Astrocyte of the spinal cord (primary cell): ENCODE data around the gene CHMP3.
"Not testable (repeated sequence)": the region's sequence is repeated elsewhere in the genome, so short reads cannot be mapped to it uniquely, and the experiment has no call there.

ENCODE experiments used
- DNase-seq: peaks from one replicate; pipeline ENCODE4 v3.0.0; 2011; ENCODE audit warnings: low read depth, low spot score
- H3K4me3 ChIP-seq: 2 replicates; pipeline ENCODE4 v1.5.1; 2011; ENCODE audit warnings: low read depth, mild to moderate bottlenecking, low read length, moderate library complexity
- CTCF ChIP-seq: IDR thresholded peaks from 2 replicates; pipeline ENCODE4 v1.5.1; 2012; ENCODE audit warnings: low read depth, mild to moderate bottlenecking, low read length, inconsistent platforms
- in situ Hi-C: cut with HindIII; loops from 2 replicates; pipeline ENCODE4 v1.10.0; 2017; ENCODE audit warnings: low sequenced_read_pairs

Gene CHMP3

GRCh38 chr2:86507600-86507999 lies 55.6 kb downstream of the CHMP3 start:
- TF ChIP-seq CTCF = no peak

GRCh38 chr2:86500325-86501083 lies 62.7 kb downstream of the CHMP3 start:
- no peak for DNase-seq
- in situ Hi-C loops = no loop called here
- TF ChIP-seq CTCF = no peak
- no peak overlapping the region for H3K4me3 ChIP-seq

More at GRCh38 chr2:86507600-86507999, 55.6 kb downstream of the CHMP3 start:
- DNase-seq = no peak
- in situ Hi-C loops = no loop called here
- H3K4me3 ChIP-seq = no peak overlapping the region

GRCh38 chr2:86499326-86499725 lies 63.9 kb downstream of the CHMP3 start:
- DNase-seq = no peak
- in situ Hi-C loops = no loop called here
- no peak overlapping the region for H3K4me3 ChIP-seq
- TF ChIP-seq CTCF = no peak

- no peak for DNase-seq
- in situ Hi-C loops = no loop called here
- no peak overlapping the region for H3K4me3 ChIP-seq
- TF ChIP-seq CTCF = no peak
Measured at GRCh38 chr2:86498468-86499260, 64.6 kb downstream of the CHMP3 start.

GRCh38 chr2:86496391-86496790 lies 66.9 kb downstream of the CHMP3 start:
- DNase-seq, H3K4me3 ChIP-seq, in situ Hi-C loops: not testable (repeated sequence)

GRCh38 chr2:86492048-86492453 lies 71.2 kb downstream of the CHMP3 start:
- TF ChIP-seq CTCF = no peak
- no peak overlapping the region for H3K4me3 ChIP-seq
- DNase-seq = no peak
- in situ Hi-C loops = no loop called here

GRCh38 chr2:86491088-86491487 lies 72.2 kb downstream of the CHMP3 start:
- no peak overlapping the region for H3K4me3 ChIP-seq
- no peak for TF ChIP-seq CTCF
- in situ Hi-C loops = no loop called here
- no peak for DNase-seq
